GM21381 (cell line): ENCODE data around the gene DNM3.
"Not testable (repeated sequence)": the region's sequence is repeated elsewhere in the genome, so short reads cannot be mapped to it uniquely, and the experiment has no call there.

Experiments used
- ATAC-seq: cut with Tn5 transposase; IDR thresholded peaks from one replicate; pipeline ENCODE4 v1.9.1; 2021; ENCODE audit warnings: mild to moderate bottlenecking, moderate library complexity; ENCODE audit not compliant: unreplicated experiment

DNM3 gene

GRCh38 chr1:172018727-172019311, 177.5 kb downstream of the DNM3 start:
- ATAC-seq, result no peak

GRCh38 chr1:172019976-172020375, 178.7 kb downstream of the DNM3 start:
- ATAC-seq, result no peak

DNA sequence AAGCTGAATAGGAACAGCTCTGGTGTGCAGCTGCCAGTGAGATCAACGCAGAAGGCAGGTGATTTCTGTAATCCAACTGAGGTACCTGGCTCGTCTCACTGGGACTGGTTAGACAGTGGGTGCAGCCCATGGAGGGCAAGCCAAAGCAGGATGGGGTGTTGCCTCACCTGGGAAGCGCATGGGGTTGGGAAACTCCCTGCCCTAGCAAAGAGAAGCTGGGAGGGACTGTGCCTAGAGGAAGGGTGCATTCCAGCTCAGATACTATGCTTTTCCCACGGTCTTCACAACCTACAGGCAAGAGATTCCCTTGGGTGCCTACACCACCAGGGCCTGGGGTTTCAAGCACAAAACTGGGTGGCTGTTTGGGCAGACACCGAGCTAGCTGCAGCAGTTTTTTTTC, 183.2 kb downstream of the DNM3 start:
- no peak for ATAC-seq

- not testable (repeated sequence) for ATAC-seq
Observed at GRCh38 chr1:172024944-172025738, 183.8 kb downstream of the DNM3 start.

- ATAC-seq, result no peak
Observed at GRCh38 chr1:172040466-172040865, 199.2 kb downstream of the DNM3 start.

- ATAC-seq, result no peak
Observed at GRCh38 chr1:172041102-172041501, 199.8 kb downstream of the DNM3 start.

GRCh38 chr1:172041742-172042141, 200.4 kb downstream of the DNM3 start:
- no peak for ATAC-seq

DNA sequence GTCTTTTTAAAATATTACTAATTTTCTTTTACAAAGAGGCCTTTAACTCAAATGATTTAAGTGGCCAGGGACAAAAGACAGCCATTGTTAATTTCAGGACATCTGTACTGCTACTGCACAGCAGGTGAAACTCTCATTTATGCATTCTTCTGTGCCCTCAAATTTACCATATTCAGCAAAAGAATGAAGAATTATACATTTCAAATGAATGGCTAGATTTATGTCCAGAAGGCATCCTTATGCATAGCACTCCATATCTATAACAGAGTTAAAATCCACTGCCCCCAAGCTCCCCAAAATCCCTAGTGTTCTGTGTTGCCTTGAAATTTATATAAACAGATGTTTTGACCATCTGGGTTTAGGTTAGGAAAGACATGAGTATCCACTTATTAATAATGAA, 202.6 kb downstream of the DNM3 start:
- ATAC-seq, result no peak

GRCh38 chr1:172051898-172052297, 210.6 kb downstream of the DNM3 start:
- ATAC-seq, result no peak

DNA sequence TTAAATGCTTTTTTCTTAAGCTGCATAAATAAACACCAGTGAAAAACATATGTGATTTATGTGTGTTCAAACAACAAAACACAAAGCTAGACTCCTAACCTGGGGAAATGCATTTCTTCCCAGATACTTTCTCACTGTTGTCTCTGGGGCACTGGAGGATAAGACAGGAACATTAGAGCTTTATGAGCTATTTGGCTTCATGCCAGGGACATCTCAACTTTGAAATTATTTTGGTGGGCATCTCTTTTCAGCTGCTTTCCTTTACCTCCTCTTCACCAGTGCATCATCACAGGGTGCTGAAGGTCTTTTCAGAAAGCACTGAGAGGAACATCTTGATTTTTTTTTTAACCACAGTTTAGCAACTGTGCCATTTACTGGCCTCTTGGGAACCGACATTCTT, 212.9 kb downstream of the DNM3 start:
- ATAC-seq, result no peak

GRCh38 chr1:172055816-172056419, 214.6 kb downstream of the DNM3 start:
- ATAC-seq, result not testable (repeated sequence)

- ATAC-seq, result no peak
Observed at GRCh38 chr1:172068334-172068733, 227.0 kb downstream of the DNM3 start.

DNA sequence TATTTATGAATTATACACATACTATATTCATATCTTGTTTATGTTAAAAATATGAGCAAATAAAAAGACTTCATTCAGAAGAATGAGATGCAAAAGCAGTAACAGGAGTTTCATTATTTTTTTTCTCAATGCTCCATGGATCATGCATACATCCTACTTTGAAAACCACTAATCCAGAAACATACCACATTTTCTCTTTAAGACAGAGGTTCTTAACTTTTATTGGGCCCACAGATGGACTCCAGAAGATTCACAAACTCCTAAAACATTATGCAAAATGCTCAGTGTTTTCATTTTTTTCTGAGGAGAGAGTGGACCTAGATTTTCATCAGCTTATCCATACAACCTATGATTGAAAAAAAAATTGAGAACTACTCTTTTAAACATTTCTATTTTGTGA, 227.8 kb downstream of the DNM3 start:
- ATAC-seq, result no peak

- ATAC-seq, result no peak
Observed at GRCh38 chr1:172069534-172069933, 228.2 kb downstream of the DNM3 start.

- no peak for ATAC-seq
Observed at GRCh38 chr1:172070055-172070454, 228.8 kb downstream of the DNM3 start.

- ATAC-seq, result no peak
Observed at GRCh38 chr1:172071746-172072145, 230.4 kb downstream of the DNM3 start.

GRCh38 chr1:172079859-172080258, 238.6 kb downstream of the DNM3 start:
- ATAC-seq, result not testable (repeated sequence)

- no peak for ATAC-seq
Observed at GRCh38 chr1:172083191-172083590, 241.9 kb downstream of the DNM3 start.

GRCh38 chr1:172084876-172085275, 243.6 kb downstream of the DNM3 start:
- no peak for ATAC-seq

DNA sequence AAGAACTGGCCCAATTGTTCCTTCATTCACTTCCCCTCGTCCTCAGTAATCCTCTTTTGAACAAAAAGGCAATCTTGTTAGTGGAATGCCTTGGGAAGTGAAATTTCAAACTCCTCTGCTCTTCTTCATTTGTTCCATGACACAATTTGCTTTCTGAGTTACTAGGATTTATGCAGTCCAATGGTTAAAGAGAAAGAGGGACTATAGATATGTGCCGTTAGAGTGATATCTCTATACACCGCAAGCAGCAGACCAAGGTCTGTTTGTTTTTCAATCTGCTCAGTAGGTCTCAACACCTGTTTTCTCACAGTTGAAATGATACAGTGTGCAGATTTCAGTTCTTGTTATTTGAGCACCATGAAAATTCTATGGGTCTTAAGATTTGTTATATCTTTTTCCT, 244.0 kb downstream of the DNM3 start:
- no peak for ATAC-seq

DNA sequence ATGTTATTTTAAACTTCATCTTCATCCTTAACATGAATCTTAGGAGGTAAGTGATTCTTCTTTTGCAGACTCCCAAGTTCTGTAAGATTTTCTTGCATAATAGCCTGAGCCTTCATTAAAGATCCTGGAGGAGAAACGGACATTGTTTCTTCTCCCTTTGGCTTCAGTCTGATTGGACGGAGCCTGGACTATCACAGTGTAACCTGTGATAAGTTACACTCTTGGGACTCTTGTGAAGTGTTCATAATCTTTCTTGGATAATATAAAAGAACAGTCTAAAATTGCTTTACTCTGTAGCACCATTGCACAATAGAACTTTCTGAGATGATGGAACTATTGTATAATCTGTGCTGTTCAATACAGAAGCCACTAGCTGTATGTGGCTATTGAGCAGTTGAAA, 244.8 kb downstream of the DNM3 start:
- no peak for ATAC-seq

GRCh38 chr1:172088256-172088655, 247.0 kb downstream of the DNM3 start:
- no peak for ATAC-seq
